OCI-LY1 (cell line): ENCODE data around the gene RBPJL.

Experiments
- H2AFZ ChIP-seq: fragments of 200-600 bp; sonication (generic), shearing (Covaris generic); 2 replicates; pipeline ENCODE4 v1.6.0; 2014; ENCODE audit warnings: antibody characterized with exemption, mild to moderate bottlenecking, low read length
- H3F3A ChIP-seq: fragments of 200-600 bp; sonication (generic), shearing (Covaris generic); 2 replicates; pipeline ENCODE4 v1.6.0; 2014; ENCODE audit warnings: mild to moderate bottlenecking, antibody characterized with exemption, low read length, moderate library complexity; ENCODE audit not compliant: insufficient read depth
- H3K27ac ChIP-seq: fragments of 200-600 bp; sonication (generic); 2 replicates; pipeline ENCODE4 v1.5.1; 2014; ENCODE audit warnings: low read length, mixed run types, mild to moderate bottlenecking, low read depth; ENCODE audit not compliant: poor library complexity, severe bottlenecking
- H3K27me3 ChIP-seq: fragments of 200-600 bp; sonication (generic); 2 replicates; pipeline ENCODE4 v1.6.0; 2014; ENCODE audit warnings: antibody characterized with exemption, mild to moderate bottlenecking, low read length, moderate library complexity; ENCODE audit not compliant: insufficient read depth
- H3K36me3 ChIP-seq: fragments of 200-600 bp; sonication (generic); 2 replicates; pipeline ENCODE4 v1.6.1; 2014; ENCODE audit warnings: mild to moderate bottlenecking, antibody characterized with exemption, low read length, moderate library complexity, mixed read lengths; ENCODE audit not compliant: insufficient read depth
- H3K4me1 ChIP-seq: fragments of 200-600 bp; sonication (generic); 2 replicates; pipeline ENCODE4 v1.5.1; 2014; ENCODE audit warnings: mild to moderate bottlenecking, low read length, moderate library complexity; ENCODE audit not compliant: insufficient read depth, severe bottlenecking
- H3K4me2 ChIP-seq: fragments of 200-600 bp; sonication (generic), shearing (Covaris generic); 2 replicates; pipeline ENCODE4 v1.6.1; 2014; ENCODE audit warnings: low read length
- H3K4me3 ChIP-seq: fragments of 200-600 bp; sonication (generic); 2 replicates; pipeline ENCODE4 v1.5.1; 2014; ENCODE audit warnings: low read length, low read depth, mild to moderate bottlenecking, mixed read lengths; ENCODE audit not compliant: poor library complexity, severe bottlenecking
- H3K79me2 ChIP-seq: fragments of 200-600 bp; shearing (Covaris generic); 2 replicates; pipeline ENCODE4 v1.6.1; 2016; ENCODE audit warnings: mixed run types, low read length, mixed read lengths; ENCODE audit not compliant: insufficient read depth
- H3K9ac ChIP-seq: fragments of 200-600 bp; sonication (generic), shearing (Covaris generic); 2 replicates; pipeline ENCODE4 v1.6.1; 2014; ENCODE audit warnings: mild to moderate bottlenecking, low read length, mixed read lengths
- H3K9me2 ChIP-seq: fragments of 200-600 bp; sonication (generic), shearing (Covaris generic); 2 replicates; pipeline ENCODE4 v1.6.1; 2014; ENCODE audit warnings: low read depth, mild to moderate bottlenecking, low read length, mixed read lengths
- H3K9me3 ChIP-seq: fragments of 200-600 bp; shearing (Covaris generic); 2 replicates; pipeline ENCODE4 v1.6.1; 2014; ENCODE audit warnings: low read length, mixed read lengths
- H4K20me1 ChIP-seq: fragments of 200-600 bp; sonication (generic), shearing (Covaris generic); 2 replicates; pipeline ENCODE4 v1.6.0; 2016; ENCODE audit warnings: mild to moderate bottlenecking, low read length; ENCODE audit not compliant: insufficient read depth
- CTCF ChIP-seq: fragments of 200-600 bp; sonication (generic), shearing (Covaris generic); IDR thresholded peaks from 2 replicates; pipeline ENCODE4 v1.5.1; 2017; ENCODE audit warnings: mild to moderate bottlenecking, antibody characterized with exemption, low read length, moderate library complexity, mixed read lengths
- EZH2 ChIP-seq: fragments of 200-600 bp; sonication (generic), shearing (Covaris generic); IDR thresholded peaks from 2 replicates; pipeline ENCODE4 v1.8.0; 2017; ENCODE audit warnings: borderline replicate concordance, mixed run types, mild to moderate bottlenecking, antibody characterized with exemption, low read length, moderate library complexity, mixed read lengths

Gene RBPJL

GRCh38 chr20:45341939-45342854 lies 35.6 kb downstream of the RBPJL start:
- Histone ChIP-seq H3K4me3 (no peak overlapping the region), H2AFZ (no peak overlapping the region), H3K36me3 (no peaks in the 10 kb centered on the region), H3K4me2 (no peak overlapping the region), H3K27me3 (peaks cover 21% of the 10 kb centered on the region), H3K27ac (no peak overlapping the region), H3F3A (no peaks in the 10 kb centered on the region), H3K79me2 (no peaks in the 10 kb centered on the region), H4K20me1 (no peaks in the 10 kb centered on the region), H3K9ac (no peak overlapping the region), H3K4me1 (no peaks in the 10 kb centered on the region), H3K9me2 (no peaks in the 10 kb centered on the region), H3K9me3 (no peaks in the 10 kb centered on the region)
- TF ChIP-seq EZH2 = no peak
- no peak for TF ChIP-seq CTCF

GRCh38 chr20:45342855-45343531 lies 36.4 kb downstream of the RBPJL start:
- no peak for TF ChIP-seq CTCF
- TF ChIP-seq EZH2 = no peak
- Histone ChIP-seq H3K9me3 (no peaks in the 10 kb centered on the region), H4K20me1 (no peaks in the 10 kb centered on the region), H3K4me3 (no peak overlapping the region), H3K36me3 (no peaks in the 10 kb centered on the region), H3K9ac (no peak overlapping the region), H3F3A (no peaks in the 10 kb centered on the region), H3K4me2 (no peak overlapping the region), H2AFZ (no peak overlapping the region), H3K27ac (no peak overlapping the region), H3K4me1 (no peaks in the 10 kb centered on the region), H3K9me2 (no peaks in the 10 kb centered on the region), H3K27me3 (peaks cover 21% of the 10 kb centered on the region), H3K79me2 (no peaks in the 10 kb centered on the region)

GRCh38 chr20:45343532-45344167 lies 37.0 kb downstream of the RBPJL start:
- peaks cover 21% of the 10 kb centered on the region for H3K27me3 ChIP-seq
- no peaks in the 10 kb centered on the region for H3K9me2 ChIP-seq
- TF ChIP-seq EZH2 = no peak
- no peak for TF ChIP-seq CTCF
- no peak overlapping the region for H3K4me2 ChIP-seq
- no peak overlapping the region for H3K4me3 ChIP-seq
- no peaks in the 10 kb centered on the region for H3K9me3 ChIP-seq
- H3K27ac ChIP-seq = no peak overlapping the region
- H2AFZ ChIP-seq = no peak overlapping the region
- H4K20me1 ChIP-seq = no peaks in the 10 kb centered on the region
- no peak overlapping the region for H3K9ac ChIP-seq
- H3K79me2 ChIP-seq = no peaks in the 10 kb centered on the region
- no peaks in the 10 kb centered on the region for H3F3A ChIP-seq
- H3K36me3 ChIP-seq = no peaks in the 10 kb centered on the region
- no peaks in the 10 kb centered on the region for H3K4me1 ChIP-seq
